Measurements from ENCODE around the gene MIGA2.
"Not testable (repeated sequence)": the region's sequence is repeated elsewhere in the genome, so short reads cannot be mapped to it uniquely, and the experiment has no call there.

MIGA2 gene

DNA sequence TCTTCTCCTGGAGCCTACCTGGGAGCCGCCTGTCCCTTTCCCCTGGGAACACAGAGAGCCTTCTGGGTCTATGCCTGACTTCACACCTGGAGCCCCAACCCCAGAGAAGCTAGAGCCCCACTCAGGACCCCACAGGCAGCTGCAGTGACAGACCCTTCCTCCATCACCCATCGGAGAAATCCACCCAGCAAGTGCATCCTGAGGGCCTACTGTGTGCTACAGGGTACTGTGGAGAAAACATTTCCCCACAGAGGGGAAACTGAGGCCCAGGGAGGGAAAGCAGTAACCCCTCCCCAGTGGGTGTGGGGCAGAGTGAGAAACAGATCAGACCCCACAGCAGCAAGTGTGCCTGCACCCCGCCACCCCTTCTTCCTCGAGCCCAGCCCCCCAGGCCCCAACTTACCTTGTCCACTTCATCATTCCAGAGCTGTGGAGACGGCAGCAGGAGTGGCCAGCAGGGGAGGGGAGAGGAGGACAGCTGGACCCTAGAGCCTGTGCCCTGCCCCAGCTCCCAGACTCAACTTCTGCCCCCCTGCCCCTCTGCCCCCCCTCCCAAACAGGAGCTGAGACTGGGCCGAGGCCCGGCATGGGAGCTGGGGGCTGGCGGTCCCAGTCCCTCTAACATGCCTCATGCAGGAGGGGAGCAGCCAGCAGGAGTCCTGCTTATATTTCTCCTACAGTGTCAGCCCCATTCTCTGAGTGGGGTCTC is 26.0 kb upstream of the MIGA2 start:
- no peak for DNase-seq (ENCODE audit: low read depth in 2 of 2)

DNA sequence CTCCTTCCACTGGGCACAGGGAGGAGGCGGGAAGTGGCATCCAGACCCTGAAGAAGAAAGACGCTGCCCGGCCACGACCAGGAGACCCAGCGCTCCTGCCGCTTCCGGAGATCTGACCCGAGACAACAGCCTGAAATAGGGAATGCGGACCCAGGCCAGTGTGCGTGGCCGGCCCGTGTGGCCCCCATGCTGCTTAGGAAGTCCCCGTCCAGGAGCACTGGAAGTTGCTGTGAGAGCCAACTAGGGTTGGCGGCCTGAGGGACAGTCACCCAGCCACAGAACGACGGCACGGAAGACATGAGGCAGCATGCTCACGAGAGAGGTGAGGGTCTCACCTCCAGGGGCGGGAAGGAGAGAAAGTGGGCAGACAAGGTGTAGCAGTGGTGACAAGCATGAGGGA is 25.3 kb upstream of the MIGA2 start:
- DNase-seq (ENCODE audit: low read depth in 2 of 2): no peak

DNA sequence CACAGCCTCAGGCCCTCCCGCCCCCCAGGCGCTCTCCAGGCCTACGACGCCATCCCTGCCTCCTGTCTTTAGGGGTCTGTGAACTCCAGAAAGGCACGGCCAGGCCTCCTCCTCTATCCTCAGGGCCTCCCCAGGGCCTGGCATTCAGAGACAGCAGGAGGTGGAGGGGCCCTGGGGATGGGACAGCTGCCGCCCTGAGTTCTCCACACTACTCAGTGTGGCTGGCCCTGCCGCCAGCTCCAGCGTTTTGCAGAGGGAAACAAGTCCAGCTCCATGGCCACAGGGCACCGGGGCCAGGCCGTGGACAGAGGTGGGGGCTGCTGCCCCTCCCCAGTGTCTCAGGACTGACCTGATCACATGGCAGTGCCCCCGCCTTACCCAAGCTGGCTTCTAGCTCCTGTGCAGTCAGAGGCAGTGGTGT is 24.7 kb upstream of the MIGA2 start:
- DNase-seq (ENCODE audit: low read depth in 2 of 2): no peak

DNA sequence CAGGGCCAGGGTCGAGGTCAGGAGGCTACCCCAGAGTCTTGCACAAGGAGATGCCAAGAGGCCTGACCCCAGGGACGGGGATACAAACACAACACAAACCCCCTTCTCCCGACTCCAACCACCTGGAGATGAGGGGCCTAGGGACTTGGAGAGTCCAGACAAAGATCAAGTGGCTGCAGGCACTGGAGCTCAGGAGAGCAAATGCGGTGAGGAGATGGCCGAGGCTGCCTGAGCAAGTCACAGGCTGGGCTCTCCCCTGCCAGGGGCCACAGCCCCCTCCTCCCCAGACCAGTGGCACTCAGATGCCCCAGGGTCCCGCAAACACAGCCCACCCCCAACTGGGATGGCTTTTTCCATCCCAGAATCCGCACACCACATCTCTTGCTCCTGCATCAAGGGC is 24.1 kb upstream of the MIGA2 start:
- DNase-seq (ENCODE audit: low read depth in 2 of 2): no peak

DNA sequence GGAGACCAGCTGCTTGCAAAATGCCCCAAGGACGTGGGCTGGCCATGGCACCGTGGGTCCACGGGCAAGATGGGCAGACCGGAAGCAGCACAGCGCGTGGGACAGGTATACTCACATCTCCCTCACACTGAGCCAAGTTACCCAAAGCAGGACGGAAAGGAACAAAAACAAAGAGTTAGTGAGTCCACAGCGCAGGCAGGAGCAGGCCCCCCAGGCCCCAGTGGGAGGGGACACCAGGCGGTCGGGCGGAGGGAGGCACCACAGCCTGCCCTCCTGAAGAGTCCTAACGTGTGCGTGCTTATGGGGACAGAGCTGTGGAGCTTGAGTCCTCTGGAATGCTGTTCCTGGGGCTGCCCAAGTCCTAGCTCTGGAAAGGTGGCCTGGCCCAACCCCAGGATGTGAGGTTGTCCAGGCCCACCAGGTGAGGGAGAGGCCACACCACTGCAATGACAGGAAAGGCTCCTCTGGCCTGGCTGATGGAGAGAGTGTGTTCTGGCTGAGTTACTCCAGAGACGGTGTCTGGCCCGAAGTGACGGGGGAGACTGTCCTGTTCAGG is 23.5 kb upstream of the MIGA2 start:
- no peak for DNase-seq (ENCODE audit: low read depth in 2 of 2)

DNA sequence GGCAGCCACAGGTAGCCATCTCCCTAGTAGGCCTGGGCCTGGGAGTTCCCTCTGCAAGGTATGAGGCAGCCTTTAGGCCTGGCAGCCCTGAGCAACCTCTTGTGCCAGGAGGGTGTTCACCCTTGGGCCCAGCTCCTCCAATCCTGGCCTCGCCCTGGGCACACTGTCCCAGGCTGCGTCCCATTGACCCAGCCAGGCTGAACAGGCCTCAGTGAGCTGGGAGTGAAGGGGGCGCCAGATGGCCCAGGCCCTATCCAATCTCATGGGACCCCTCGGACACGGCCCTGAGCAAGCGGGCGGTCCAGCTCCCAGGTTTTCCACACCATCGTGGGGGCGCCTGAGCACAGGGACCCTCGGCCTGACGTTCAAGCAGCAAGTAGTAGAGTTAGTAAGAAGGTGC is 22.8 kb upstream of the MIGA2 start:
- no peak for DNase-seq (ENCODE audit: low read depth in 2 of 2)

DNA sequence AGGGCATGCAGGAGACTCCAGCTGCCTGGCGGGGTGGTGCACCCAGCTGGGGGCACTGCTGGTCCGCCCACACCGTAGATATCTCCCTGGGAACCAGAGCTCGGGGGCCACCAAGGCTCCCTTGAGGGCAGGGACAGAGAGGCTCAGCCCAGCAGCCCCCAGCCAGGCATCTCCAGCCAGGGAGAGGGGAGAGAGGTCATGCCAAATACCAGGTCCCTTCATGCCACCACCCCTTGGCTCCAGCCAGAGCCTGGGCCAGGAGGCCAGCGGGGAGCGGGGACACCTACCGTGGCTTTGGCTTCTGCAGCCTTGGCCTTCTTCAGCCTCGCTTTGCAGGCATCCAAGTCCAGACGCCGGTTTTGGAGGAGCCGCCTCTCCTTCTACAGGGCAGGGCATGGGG is 22.3 kb upstream of the MIGA2 start:
- no peak for DNase-seq (ENCODE audit: low read depth in 2 of 2)

DNA sequence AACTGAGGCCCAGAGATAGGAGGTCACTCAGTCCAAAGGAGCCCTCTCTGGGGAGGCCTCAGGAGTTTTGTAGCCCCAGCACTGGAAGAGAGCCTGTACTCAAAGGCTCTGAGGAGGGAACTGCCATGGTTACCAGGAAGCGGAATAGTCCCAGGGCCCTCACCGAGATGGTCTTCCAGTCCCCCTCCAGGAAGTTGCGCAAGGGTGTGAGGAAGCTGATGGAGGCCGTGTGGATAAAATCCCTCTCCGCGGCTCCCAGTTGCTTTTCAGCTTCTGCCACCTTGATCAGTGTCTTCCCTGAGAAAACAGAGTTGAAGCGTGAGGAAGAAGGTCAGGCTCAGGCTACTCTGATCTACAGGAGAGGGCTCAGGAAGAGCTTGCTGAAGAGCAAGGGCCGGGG is 21.8 kb upstream of the MIGA2 start:
- no peak for DNase-seq (ENCODE audit: low read depth in 2 of 2)

DNA sequence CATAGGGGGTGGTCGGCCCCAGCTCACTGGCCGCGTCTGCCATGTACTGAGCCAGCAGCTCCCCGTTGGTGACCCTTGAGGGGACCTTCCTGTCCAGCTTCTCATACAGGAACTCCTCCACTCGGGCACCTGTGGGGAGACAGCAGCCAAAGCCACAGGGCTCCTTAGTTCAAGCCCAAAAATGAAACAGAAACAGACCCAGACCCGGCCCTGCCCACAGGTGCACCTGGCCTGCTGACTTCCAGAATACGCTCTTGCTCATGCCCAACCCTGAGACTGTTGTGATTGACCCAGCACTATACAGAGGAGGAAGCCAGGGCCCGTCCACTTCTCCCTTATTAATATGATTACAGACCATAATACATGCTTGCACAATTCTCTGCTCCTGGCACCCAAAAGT is 15.3 kb upstream of the MIGA2 start:
- no peak for DNase-seq (ENCODE audit: low read depth in 2 of 2)

DNA sequence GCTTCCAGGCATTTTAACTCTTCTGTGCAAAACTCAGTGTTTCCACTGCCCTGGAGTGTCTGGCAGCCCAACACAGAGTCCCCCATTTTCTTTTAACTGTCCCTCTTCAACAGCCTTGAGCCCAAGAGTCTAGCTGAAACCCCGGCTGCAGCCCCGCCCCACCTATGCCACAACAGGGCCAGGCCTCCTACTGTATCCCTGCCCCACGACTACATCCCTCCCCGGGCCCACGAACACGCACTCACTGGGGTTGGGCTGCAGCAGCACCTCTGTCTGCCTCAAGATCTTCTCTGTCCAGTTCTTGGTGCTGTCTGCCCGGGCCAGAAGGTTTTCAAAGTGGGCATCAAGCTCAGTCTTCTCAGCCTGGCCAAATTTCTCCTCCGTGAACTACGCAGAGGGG is 14.4 kb upstream of the MIGA2 start:
- DNase-seq (ENCODE audit: low read depth in 2 of 2): no peak

DNA sequence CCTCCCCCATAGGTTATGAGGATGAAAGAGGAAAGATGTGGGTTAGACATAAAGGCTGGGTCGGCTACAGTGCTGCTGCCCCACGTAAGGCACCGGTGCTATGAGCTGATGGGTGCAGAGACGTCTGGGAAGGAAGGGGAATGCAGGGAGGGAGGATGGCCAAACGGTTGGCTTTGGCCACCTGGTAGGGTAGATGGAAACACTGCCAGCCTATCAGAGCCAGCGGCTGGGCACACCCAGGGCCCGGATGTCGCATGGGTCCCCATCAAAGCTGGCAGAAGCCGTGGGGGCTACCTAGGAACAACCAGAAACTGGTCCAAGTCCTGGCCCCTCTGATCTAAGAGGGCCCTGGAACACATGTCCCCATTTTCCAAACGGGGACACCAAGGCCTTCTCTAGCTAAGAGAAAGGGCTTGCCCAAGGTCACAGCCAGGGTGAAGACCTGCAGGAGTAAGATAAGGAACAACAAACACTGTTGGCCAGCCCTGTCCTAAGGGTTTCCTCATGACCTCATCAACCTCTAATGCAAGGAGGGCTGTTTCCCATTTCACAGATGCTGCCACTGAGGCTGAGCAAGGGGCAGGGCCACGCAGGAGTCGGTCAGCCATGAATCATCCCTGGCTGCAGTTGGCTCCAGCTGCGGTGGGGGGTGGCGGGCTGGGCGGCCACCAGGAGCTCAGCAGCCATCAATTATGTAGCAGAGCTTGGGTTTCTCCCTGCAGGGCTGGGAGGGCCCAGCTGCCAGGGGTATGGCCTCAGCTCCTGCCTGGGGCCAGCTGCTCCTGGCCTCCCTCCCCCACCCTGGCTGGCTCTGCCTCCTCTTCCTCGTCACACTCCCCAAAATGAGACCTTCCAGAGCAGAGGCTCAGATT is 13.2 kb upstream of the MIGA2 start:
- no peak for DNase-seq (ENCODE audit: low read depth in 2 of 2)

DNA sequence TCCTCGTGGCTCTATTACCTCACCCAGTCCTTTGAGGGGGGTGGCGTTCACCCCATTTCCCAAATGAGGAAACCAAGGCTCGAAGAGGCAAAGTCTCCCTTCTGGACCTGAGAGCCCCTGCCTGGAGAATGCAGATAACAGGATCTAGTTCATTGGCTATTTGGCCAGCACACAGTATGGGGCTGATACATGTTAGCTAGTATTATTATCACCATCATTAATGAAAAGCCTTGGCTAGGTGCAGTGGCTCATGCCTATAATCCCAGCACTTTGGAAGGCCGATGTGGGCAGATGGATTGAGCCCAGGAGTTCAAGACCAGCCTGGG is 12.6 kb upstream of the MIGA2 start:
- no peak for DNase-seq (ENCODE audit: low read depth in 2 of 2)

DNA sequence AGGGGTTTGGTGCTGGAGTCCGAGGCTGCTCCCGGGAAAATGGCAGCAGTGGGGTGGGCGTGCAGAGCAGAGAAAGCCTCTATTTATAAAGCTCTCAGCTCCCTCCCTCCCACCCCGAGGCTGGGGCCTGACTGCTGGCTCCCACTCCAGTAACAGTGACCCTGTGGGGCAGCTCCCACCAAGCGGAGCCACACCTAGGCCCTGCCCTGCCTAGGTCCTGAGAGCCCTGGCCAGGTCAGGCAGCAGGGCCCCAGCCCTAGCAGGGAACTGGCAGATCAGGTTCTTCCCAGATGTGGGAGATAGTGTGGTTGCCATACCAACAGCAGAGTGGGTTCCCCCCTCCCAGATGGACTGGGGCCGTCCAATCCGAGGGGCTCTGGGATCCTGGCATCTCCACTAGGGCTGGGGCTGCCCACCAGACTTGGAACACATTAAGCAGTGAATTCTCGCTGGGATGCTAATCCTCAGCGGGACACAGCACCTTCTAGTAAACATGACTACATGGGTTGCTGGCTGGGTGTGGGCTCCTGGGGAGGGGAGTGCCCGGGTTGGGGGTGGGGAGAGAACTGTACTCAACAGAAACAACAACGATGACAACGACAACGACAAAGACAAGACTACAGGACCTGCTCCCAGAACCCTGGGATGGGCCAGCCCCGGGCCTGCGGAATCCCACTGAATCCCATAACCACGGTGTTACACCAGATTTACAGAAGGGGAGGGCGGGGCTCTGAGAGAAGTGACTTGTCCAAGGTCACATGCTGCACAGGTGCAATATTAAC is 9.8 kb upstream of the MIGA2 start:
- no peak for DNase-seq (ENCODE audit: low read depth in 2 of 2)

DNA sequence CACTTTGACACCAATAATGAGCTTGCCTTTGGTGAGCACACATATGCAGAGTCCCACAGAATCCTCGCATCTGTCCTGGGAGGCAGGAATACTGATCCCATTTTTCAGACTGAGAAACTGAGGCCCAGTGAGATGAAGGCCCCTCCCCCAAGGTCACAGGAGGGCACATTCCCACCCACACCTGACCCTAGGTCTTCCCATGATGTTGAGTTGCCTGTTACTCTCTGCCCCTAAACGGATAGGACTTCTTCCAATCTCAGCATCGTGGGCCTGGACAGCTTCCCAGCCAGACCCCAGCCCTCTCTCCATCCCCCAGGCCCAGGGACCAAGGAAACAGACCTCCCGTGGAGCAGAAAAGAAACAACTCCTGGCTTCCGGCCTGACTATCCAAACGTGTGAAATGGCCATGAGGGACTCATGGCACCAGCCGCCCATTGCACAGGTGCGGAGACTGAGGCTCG is 9.2 kb upstream of the MIGA2 start:
- DNase-seq (ENCODE audit: low read depth in 2 of 2): no peak

DNA sequence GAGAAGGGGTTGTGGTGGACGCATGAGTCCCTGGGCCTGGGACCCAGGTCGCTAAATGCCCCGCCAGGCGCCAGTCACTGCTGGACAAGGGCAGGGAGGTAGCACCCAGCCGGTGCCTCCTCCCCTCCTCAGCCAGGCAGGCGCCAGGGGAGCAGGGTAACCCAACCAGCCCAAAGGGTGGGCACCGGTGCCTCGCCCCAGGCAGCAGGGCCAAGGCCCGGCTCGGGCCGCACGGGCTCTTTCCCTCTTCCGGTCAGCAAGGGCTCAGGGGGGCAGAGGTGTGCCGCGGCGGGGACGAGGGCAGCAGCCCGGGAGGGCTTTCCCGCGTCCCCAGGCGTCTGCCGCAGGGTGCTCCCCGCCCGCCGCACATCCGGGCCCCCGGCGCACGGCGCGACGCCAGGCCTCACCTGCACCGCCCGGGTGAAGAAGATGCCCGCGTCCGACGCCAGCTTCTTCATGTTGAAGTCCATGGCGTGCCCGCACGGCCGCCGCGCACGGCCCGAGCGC is 8.7 kb upstream of the MIGA2 start:
- no peak for DNase-seq (ENCODE audit: low read depth in 2 of 2)

DNA sequence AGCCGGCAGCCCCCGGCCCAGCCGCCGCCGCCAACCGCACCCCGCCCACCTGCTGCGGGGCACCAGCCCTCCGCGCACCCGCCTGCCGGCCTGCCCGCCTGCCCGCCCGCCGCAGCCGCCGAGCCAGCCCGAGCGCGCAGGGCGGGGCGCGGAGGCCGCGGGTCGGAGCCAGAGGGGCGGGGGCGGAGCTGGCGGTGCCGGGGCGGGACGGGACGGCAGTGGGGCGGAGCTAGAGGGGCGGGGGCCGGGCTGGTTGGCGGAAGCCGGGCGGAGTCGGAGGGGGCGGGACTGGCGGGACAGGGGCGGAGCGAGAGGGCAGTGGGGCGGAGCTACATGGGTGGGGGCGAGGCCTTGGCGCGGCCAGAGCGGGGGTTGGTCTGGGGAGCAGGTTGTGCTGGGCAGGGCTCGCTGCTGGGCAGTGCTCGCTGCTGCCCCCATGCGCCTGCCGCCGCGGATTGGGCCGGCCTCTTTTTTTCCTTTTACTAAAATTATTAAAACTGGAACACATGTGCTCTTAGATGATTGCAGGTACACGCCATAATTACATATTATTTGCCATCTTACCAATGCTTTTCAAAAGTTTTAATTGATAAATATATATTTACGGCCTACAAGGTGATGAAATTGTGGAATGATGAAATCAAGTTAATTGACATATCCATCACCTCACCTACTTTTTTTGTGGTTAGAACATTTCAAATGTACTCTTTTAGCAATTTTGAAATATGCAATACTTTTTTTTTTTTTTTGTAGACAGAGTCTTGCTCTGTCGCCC is 8.0 kb upstream of the MIGA2 start, which contains the start of gene SH3GLB2:
SH3GLB2 (minus strand) TSS at position 140 of the 775 bp plus-strand sequence. CDS start 177 bp downstream, outside the sequence.
- peak; percentile 96 to 97 for DNase-seq (ENCODE audit: low read depth in 2 of 2)

DNA sequence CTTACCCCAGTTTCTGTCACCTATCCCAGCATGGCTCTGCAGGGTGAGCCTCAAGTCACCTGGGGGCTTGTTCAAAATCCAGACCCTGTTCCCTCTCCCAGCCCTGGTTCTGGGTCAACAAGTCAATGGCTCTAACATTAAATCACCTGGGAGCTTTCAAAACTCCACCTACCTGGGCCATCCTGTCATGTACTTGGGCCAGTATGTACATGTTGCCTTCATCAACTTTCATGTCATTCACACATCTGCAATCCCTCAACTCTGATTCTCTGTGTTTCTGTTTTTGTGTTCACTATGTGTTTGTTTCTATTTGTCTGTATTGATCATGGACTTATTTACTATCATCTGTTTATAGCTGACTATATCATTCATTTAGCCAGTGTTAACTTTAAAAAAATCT is 6.2 kb upstream of the MIGA2 start:
- DNase-seq (ENCODE audit: low read depth in 2 of 2): no peak

DNA sequence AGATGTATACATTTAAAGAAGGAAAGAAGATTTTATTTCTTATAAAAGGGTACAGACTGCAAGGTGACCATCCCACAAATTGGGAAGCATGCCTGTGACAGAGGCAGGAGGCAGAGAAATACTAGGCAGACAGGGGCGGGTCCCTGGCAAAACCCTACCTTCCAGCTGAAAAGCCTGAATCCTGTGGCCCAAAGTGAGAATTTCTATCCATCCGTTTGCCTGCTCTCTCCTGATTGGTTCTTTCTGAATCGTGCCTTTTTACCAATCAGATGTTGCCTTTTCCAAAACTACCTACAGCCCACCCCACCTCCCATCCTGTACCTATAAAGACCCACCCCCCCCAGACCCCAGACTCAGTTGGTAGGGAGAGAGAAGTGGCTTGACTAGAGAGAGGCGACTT is 4.9 kb upstream of the MIGA2 start:
- no peak for DNase-seq (ENCODE audit: low read depth in 2 of 2)

DNA sequence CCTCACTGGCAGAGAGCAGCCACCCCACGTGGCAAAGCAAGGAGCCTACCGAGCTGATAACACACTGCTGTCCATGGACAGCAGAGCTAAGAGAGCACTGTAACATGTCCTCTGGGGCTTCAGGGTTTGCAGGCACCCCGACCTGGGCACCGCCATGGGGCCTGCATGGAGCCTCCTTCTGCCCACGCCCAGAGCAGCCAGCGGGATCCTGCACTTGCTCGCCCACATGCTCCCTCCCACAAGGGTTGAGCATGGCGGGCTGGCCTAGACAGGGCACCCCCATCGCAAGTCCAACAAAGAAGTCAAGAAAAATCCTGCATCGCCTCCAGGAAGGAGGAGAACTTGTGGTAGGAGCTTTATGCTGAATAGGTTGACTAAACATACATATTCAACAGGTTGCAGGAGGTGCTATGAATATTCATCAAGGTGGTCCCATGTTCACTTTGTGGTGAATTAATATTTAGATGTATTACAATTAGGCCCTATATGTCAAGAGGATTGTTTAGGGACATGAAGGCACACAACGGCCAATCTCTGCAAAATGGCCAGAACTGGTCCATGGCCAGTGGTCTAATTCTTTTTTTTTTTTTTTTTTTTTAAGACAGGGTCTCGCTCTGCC is 3.8 kb upstream of the MIGA2 start:
- no peak for DNase-seq (ENCODE audit: low read depth in 2 of 2)

DNA sequence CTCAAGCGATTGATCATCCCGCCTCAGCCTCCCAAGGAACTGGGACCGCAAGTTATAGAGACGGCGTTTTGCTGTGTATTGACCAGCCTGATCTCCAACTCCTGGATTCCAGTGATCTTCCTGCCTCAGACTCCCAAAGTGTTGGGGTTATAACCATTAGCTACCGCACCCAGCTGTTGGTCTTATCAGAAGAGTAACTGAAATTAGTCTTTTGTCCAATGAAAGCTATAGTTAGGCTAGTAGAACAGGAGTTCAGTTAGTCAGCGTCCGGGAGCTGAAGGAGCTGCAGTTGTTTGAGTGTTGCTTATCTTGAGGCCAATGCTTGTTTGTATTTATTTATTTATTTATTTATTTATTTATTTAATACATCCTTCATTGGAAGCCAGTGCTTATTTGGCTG is 3.2 kb upstream of the MIGA2 start:
- DNase-seq (ENCODE audit: low read depth in 2 of 2): no peak

DNA sequence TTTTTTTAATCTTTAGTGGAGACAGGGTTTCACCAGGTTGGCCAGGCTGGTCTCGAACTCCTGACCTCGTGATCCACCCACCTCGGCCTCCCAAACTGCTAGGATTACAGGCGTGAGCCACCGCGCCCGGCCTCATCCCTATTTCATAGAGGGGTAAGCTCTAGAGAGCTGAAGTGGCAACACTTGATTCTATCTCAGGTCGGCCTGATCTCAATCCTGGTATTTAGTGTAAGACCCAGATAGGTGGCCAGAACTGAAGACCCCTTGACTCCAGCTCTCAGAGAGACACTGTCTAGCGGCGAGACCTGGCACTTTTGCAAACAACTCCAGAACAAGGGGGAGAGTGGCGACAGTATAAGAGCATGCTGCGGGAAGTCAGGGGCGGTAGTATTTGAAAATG is 588 bp upstream of the MIGA2 start:
- not testable (repeated sequence) for DNase-seq (ENCODE audit: low read depth in 2 of 2)
